Medulla oblongata (tissue), 1 donor: ENCODE results near the gene CYP17A1.
"Not testable (repeated sequence)": the region's sequence is repeated elsewhere in the genome, so short reads cannot be mapped to it uniquely, and the experiment has no call there.

Source experiments
- DNase-seq: peaks from one replicate; pipeline ENCODE4 v3.0.0-alpha.2; 2015; ENCODE audit errors: extremely low spot score

CYP17A1 gene

DNA sequence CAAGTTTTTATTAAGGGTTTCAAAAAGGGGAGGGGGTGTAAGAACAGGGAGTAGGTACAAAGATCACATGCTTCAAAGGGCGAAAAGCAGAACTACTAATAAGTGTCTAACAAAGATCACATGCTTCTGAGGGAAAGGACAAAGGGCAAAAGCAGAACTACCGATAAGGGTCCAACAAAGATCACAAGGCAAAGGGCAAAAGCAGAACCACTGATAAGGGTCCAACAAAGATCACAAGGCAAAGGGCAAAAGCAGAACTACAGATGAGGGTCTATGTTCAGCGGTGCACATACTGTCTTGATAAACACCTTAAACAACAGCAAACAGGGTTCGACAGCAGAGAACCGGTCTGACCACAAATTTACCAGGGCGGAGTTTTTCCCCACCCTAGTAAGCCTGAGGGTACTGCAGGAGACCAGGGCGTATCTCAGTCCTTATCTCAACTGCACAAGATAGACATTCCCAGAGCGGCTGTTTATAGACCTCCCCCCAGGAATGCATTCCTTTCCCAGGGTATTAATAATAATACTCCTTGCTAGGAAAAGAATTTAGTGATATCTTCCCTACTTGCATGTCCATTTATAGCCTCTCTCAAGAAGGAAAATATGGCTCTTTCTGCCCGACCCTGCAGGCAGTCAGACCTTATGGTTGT, 1.2 kb upstream of the CYP17A1 start:
- not testable (repeated sequence) for DNase-seq

- DNase-seq: peak; percentile 87
Measured at GRCh38 chr10:102835007-102835482, 2.2 kb downstream of the CYP17A1 start.

DNA sequence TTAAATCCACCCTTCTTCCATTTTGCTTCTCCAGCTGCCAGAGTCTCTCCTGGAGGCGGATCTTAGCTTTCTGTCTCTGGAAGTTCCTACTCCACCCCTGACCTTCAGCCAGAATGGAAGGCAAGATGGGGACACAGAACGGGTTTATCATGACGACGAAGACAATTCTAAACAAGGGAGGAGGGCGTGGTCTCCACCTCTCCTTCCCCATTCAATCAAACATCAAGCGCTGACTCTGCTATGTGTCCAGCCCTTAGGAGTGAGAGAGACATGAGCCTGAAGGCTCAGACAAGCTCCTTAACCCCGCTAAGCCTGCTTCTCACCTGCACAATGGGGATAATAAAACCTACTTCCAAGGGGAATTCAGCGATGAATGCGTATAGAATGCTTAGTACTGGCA, 3.1 kb downstream of the CYP17A1 start:
- no peak for DNase-seq

DNA sequence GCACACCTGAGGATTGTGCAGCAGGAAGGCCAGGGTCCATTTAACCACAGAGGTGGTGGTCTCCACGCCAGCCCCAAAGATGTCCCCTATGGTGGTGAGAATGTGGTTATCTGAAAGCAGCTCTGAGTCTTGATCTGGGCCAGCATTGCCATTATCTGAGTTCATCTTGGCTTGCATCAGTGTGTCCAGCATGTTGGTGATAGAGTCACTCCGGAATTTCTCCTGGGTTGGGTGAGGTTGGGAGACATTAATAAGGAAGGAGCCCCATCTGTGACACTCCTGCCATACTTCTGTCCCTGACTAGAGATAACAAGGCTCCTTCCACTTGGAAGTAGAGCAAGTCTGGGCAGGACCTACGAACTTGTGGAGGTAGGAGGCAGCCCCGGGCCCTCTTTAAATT, 4.2 kb downstream of the CYP17A1 start:
- no peak for DNase-seq

DNA sequence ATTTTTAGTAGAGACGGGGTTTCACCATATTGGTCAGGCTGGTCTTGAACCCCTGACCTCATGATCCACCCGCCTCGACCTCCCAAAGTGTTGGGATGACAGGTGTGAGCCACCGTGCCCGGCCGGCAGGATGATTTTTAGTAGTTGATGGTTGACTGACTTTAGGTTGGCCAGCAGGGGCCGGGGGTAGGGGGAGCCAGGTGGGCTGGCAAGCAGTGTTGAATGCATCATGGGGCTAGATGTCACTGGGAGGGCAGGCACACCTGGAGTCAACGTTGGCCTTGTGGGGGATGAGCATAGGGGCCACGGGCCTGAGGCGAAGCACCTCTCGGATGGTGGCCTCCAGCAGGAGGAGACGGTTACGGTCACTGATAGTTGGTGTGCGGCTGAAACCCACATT, 5.0 kb downstream of the CYP17A1 start:
- no peak for DNase-seq

GRCh38 chr10:102831322-102832071, 5.7 kb downstream of the CYP17A1 start:
- DNase-seq: no peak

- DNase-seq: no peak
Measured at GRCh38 chr10:102827597-102827975, 9.6 kb downstream of the CYP17A1 start.

DNA sequence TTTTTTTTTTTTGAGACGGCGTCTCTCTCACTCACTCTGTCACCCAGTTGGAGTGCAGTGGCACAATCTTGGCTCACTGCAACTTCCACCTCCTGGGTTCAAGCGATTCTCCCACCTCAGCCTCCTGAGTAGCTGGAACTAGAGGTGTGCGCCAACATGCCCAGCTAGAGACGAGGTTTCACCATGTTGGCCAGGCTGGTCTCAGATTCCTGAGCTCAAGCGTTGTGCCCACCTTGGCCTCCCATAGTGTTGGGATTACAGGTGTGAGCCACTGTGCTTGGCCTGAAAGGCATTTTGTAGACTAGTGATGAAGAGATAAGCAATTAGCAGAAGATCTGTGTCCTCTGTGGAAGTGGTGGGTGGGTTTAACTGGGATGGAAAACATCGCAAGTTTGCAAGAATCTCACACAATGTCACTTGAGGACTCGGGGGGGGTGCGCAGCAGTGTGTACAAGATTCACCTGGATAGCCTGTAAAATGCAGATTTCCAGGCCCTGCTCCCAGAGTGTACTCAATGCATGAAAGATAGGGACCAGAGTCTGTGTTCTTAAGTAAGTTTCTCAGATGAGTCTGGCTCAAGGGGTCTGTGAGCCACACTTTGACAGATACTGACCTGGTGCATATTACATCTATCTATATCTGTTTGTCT, 10.9 kb downstream of the CYP17A1 start:
- no peak for DNase-seq

DNA sequence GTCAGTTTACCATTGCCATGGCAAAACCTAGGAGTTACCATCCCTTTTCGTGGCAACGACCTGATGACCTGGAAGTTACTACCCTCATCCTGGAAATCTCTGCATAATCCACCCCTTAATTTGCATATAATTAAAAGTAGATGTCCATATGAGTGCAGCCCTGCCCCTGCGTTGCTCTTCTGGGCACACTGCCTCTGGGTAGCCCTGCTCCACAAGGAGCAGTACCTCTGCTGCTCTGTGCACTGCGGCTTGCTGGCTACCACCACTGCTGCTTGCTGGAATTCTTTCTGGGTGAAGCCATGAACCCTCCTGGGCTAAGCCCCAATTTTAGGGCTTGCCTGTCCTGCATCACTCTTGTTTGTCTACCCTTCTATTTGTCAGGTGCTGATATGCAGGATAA, 12.5 kb downstream of the CYP17A1 start:
- DNase-seq: no peak

GRCh38 chr10:102822222-102822621, 15.0 kb downstream of the CYP17A1 start:
- no peak for DNase-seq

DNA sequence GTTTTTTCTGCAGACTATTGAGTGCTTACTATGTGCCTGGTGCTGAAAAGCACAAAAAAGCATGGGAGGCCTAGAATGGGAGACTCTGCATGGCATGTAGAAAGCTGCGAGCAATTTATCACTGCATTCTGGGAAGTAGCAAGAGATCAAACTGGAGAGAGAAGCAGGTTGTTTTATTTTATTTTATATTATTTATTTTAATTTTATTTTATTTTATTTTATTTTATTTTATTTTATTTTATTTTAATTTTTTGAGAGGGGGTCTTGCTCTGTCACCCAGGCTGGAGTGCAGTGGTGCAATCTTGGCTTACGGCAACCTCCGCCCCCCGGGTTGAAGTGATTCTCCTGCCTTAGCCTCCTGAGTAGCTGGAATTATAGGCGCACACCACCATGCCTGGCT, 17.2 kb downstream of the CYP17A1 start:
- not testable (repeated sequence) for DNase-seq

GRCh38 chr10:102819054-102819453, 18.2 kb downstream of the CYP17A1 start:
- DNase-seq: no peak

DNA sequence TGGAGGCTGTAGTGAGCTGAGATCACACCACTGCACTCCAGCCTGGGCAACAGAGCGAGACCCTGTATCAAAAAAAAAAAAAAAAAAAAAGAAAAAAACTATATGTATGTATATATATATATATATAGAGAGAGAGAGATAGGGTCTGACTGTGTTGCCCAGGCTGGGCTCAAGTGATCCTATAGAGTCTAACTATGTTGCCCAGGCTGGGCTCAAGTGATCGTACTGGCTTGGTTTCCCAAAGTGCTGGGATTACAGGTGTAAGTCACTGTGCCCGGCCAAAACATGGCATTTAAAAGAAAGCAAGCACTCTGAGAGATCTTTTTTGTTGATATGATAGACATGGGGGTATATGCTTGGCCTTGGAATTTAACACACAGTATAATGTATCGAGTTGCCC, 20.0 kb downstream of the CYP17A1 start:
- no peak for DNase-seq

- DNase-seq: peak; percentile 81
Measured at GRCh38 chr10:102815790-102816549, 21.2 kb downstream of the CYP17A1 start.

DNA sequence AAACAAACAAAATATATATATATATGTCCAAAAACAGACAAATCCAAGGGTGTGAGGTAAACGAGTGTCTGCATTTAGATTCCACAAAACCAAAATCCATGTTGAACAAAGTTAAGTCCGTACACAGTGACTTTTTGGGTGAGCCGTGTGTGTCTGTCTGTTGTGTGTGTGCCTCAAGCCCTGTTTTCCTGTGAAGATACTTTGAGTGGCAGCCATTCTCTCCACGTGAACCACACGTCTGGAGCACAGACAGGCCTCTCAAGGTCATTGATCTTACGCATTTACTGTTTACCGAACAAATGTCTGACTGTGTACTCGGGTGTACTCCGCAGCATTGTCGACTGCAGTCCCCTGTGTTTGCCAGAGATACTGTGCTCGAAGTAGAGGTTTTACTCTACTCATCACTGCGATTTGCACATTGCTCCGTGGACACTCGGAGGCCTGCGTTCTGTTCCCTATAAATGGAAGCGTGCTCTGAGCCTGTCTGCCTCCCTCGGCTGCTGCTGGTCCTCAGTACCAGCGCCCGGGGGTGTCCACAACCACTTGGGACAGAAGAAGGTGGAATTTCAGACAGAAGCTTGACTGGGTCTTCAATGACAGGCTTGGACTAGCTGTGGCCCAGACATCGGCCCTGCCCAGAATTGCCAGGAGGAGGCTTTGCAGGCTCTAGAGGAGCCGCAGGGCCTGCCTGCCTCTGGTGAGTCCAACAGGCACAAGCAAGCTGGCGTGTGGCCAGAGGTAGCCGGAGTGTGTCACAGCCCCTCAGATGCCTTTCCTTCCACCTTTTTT, 22.1 kb downstream of the CYP17A1 start:
- DNase-seq: no peak

- no peak for DNase-seq
Measured at GRCh38 chr10:102814453-102814871, 22.8 kb downstream of the CYP17A1 start.

DNA sequence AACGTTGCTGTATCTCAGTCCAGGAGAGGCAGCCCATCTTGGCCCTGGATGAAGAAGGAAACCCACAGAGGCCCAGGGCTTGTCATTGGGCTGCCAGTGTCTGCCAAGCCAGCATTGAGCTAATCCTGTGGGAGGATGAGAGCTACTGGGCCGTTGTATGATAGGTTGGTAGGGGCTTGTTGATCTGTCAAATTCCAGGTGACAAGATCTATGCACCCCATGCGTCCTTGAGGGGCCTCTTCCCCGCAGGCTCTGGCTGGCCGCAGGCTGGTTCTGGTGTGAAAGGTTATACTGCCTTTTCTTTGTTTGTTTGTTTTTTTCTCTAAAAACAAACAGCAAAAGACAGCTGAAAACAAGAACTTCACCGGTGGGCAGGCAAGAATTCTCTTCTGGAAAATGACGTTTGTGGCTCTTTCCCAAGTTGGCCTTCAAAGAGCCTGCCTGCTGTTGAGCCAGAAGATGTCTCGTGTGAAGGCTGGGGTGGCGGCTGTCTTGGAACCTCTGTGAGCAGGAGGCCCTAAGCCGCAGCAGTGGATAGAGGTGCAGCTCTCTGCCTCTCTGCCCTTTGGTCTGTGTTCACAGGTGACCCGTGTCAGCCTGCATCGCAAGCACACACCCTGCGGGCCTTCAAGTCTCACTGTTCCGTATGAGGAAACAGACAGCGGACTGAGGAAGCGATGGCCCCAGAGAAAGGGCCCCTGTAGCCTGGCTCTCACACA, 23.3 kb downstream of the CYP17A1 start:
- DNase-seq: no peak

DNA sequence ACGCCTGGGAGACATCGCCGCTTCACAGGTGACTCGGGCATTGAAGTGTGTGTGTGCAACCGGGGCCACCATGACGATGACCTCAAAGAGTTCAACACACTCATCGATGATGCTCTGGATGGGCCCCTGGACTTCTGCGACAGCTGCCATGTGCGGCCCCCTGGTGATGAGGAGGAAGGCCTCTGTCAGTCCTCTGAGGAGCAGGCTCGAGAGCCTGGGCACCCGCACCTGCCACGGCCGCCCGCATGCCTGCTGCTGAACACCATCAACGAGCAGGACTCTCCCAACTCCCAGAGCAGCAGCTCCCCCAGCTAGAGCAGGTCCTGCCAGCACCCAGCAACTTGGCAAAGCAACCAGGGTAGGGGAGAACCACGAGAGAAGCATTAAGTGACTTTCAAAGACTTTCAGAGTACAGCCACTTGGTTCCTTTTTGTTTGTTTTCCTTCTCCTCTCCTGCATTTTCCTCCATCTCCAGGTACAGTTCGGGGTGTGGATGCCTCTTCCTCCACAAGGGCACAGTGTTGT, 24.1 kb downstream of the CYP17A1 start:
- DNase-seq: no peak

GRCh38 chr10:102812231-102812876, 24.9 kb downstream of the CYP17A1 start:
- DNase-seq: peak; percentile 58

- DNase-seq: no peak
Measured at GRCh38 chr10:102811346-102811745, 25.9 kb downstream of the CYP17A1 start.
